Upper lobe of right lung (tissue), 1 donor: ENCODE results near the gene HLA-DMA. TPM values are rescaled to one million over a fixed set of nuclear protein-coding genes. Genes with fewer than 3 reads are reported as not detected.

ENCODE experiments used
- ATAC-seq: fragments of 200-7000 bp; cut with Tn5 transposase; one replicate; pipeline ENCODE4 v1.9.1; 2020; ENCODE audit warnings: mild to moderate bottlenecking, moderate library complexity
- DNase-seq: peaks from one replicate; pipeline ENCODE4 v3.0.0-alpha.2; 2020
- H3K27ac ChIP-seq: fragments of 200-600 bp; one replicate; pipeline ENCODE4 v1.8.0; 2022
- H3K27me3 ChIP-seq: fragments of 200-600 bp; one replicate; pipeline ENCODE4 v1.8.0; 2022; ENCODE audit warnings: mild to moderate bottlenecking
- H3K36me3 ChIP-seq: fragments of 200-600 bp; one replicate; pipeline ENCODE4 v1.8.0; 2022
- H3K4me1 ChIP-seq: fragments of 200-600 bp; one replicate; pipeline ENCODE4 v1.8.0; 2022
- H3K4me3 ChIP-seq: fragments of 200-600 bp; one replicate; pipeline ENCODE4 v1.8.0; 2022; ENCODE audit warnings: mild to moderate bottlenecking
- H3K9me3 ChIP-seq: fragments of 200-600 bp; one replicate; pipeline ENCODE4 v1.8.0; 2022
- CTCF ChIP-seq: fragments of 200-600 bp; IDR thresholded peaks from one replicate; pipeline ENCODE4 v1.8.0; 2022; ENCODE audit warnings: antibody characterized with exemption
- intact Hi-C: fragments of 100-400 bp; cut with DNase I; formaldehyde crosslinking; loops from one replicate; pipeline ENCODE4 v1.11.0; 2022
- total RNA-seq: library from RNA; stranded (reverse); fragmentation: NEBNext Ultra II Directional; extraction: Animal tissue kit (Norgen Biotek cat#: 25700); gene quantifications from one replicate; pipeline ENCODE4 v1.2.1, GENCODE V29; 2021
- donor health status: DM: no; HTN: yes; CAD: no; lungs with severe emphysema.

HLA-DMA gene
- total RNA-seq, 1 donor from 2014 or later = 197 TPM

- Histone ChIP-seq H3K4me1 (peaks cover 39% of the 10 kb centered on the region), H3K9me3 (no peaks in the 10 kb centered on the region), H3K36me3 (peaks cover 8% of the 10 kb centered on the region), H3K27ac (peak overlapping the region; percentile 89), H3K4me3 (peak overlapping the region; percentile 1), H3K27me3 (no peaks in the 10 kb centered on the region)
- no peak for DNase-seq
- intact Hi-C loops = no loop called here
- no peak for TF ChIP-seq CTCF
- ATAC-seq = peak; percentile 2
These were observed 11.6 kb downstream of the HLA-DMA start for GRCh38 chr6:32941214-32941768.

- Histone ChIP-seq H3K36me3 (peaks cover 8% of the 10 kb centered on the region), H3K4me1 (peaks cover 39% of the 10 kb centered on the region), H3K9me3 (no peaks in the 10 kb centered on the region), H3K27ac (peak within 1 kb of the TSS; percentile 89), H3K4me3 (peak within 1 kb of the TSS; percentile 59), H3K27me3 (no peaks in the 10 kb centered on the region)
- DNase-seq = peak; percentile 66
- intact Hi-C loops = no loop called here
- no peak for TF ChIP-seq CTCF
- ATAC-seq = peak; percentile 91
These were observed 12.2 kb downstream of the HLA-DMA start, which contains the start of gene HLA-DMB for GRCh38 chr6:32940656-32941213. Gene HLA-DMB, minus strand, starts transcription at chr6:32941028. Its CDS starts 221 bp downstream, at chr6:32940807.

GRCh38 chr6:32938494-32938893, 14.4 kb downstream of the HLA-DMA start:
- intact Hi-C loops = loop anchor here (5.0 kb wide), 1 partner anchor 39 kb away; no protein-coding TSS in a partner anchor
- no peak overlapping the region for H3K4me3 ChIP-seq
- no peaks in the 10 kb centered on the region for H3K9me3 ChIP-seq
- peaks cover 11% of the 10 kb centered on the region for H3K36me3 ChIP-seq
- ATAC-seq = no peak
- peaks cover 32% of the 10 kb centered on the region for H3K4me1 ChIP-seq
- no peak for DNase-seq
- no peaks in the 10 kb centered on the region for H3K27me3 ChIP-seq
- H3K27ac ChIP-seq = no peak overlapping the region
- no peak for TF ChIP-seq CTCF

- Histone ChIP-seq H3K27me3 (no peaks in the 10 kb centered on the region), H3K4me3 (no peak overlapping the region), H3K36me3 (peaks cover 11% of the 10 kb centered on the region), H3K27ac (peak overlapping the region; percentile 60), H3K9me3 (no peaks in the 10 kb centered on the region), H3K4me1 (peaks cover 19% of the 10 kb centered on the region)
- TF ChIP-seq CTCF = no peak
- intact Hi-C loops = loop anchor here (5.0 kb wide), 1 partner anchor 40 kb away; no protein-coding TSS in a partner anchor
- DNase-seq = no peak
- ATAC-seq = peak; percentile 55
These were observed 15.7 kb downstream of the HLA-DMA start for GRCh38 chr6:32937230-32937633.

- no peak for TF ChIP-seq CTCF
- ATAC-seq = peak; percentile 39
- H3K27ac ChIP-seq = peak overlapping the region; percentile 60
- intact Hi-C loops = loop anchor here (5.0 kb wide), 1 partner anchor 41 kb away; no protein-coding TSS in a partner anchor
- H3K36me3 ChIP-seq = peaks cover 11% of the 10 kb centered on the region
- peaks cover 16% of the 10 kb centered on the region for H3K4me1 ChIP-seq
- H3K27me3 ChIP-seq = no peaks in the 10 kb centered on the region
- DNase-seq = no peak
- no peaks in the 10 kb centered on the region for H3K9me3 ChIP-seq
- H3K4me3 ChIP-seq = no peak overlapping the region
These were observed 16.4 kb downstream of the HLA-DMA start for GRCh38 chr6:32936239-32937152.
